WTC11 (cell line): Measurements from ENCODE around the gene GPC6. TPM values are rescaled to one million over a fixed set of nuclear protein-coding genes. Genes with fewer than 3 reads are reported as not detected.

Source experiments
- ATAC-seq: fragments of 200-7000 bp; cut with Tn5 transposase; 2 replicates; pipeline ENCODE4 v1.10.0; 2021; ENCODE audit warnings: mild to moderate bottlenecking, moderate library complexity
- CTCF ChIA-PET: fragments of 300-600 bp; sonication (Branson Sonifier 250); formaldehyde crosslinking; loops from one replicate; lab custom pipeline; 2021; ENCODE audit warnings: antibody characterized with exemption; lab: Charles Lee
- POLR2A ChIA-PET: fragments of 350-600 bp; sonication (Branson Sonifier 250); formaldehyde crosslinking; loops from one replicate; lab custom pipeline; 2021; ENCODE audit warnings: antibody characterized with exemption; lab: Charles Lee
- DNase-seq: peaks from one replicate; pipeline ENCODE4 v3.0.0; 2021; ENCODE audit warnings: low spot score
- H3K27ac Mint-ChIP-seq: 2 replicates; pipeline ENCODE4 v1.8.0; 2021; ENCODE audit warnings: mixed read lengths
- H3K27me3 Mint-ChIP-seq: 2 replicates; pipeline ENCODE4 v1.8.0; 2021; ENCODE audit warnings: low read depth, mild to moderate bottlenecking, moderate library complexity, mixed read lengths
- H3K36me3 Mint-ChIP-seq: 2 replicates; pipeline ENCODE4 v1.8.0; 2021; ENCODE audit warnings: mixed read lengths
- H3K4me1 Mint-ChIP-seq: 2 replicates; pipeline ENCODE4 v1.8.0; 2022; ENCODE audit warnings: mixed read lengths
- H3K4me3 Mint-ChIP-seq: 2 replicates; pipeline ENCODE4 v1.8.0; 2021; ENCODE audit warnings: mild to moderate bottlenecking, moderate library complexity, mixed read lengths
- H3K9me3 Mint-ChIP-seq: 2 replicates; pipeline ENCODE4 v1.8.0; 2021; ENCODE audit warnings: mixed read lengths
- ATF1 ChIP-seq: sonication (generic); formaldehyde crosslinking; IDR thresholded peaks from 2 replicates; pipeline ENCODE4 v1.8.1; 2023; ENCODE audit warnings: mild to moderate bottlenecking, moderate library complexity, missing genetic modification reagents
- ATF2 ChIP-seq: sonication (generic); formaldehyde crosslinking; IDR thresholded peaks from 2 replicates; pipeline ENCODE4 v1.8.1; 2022; ENCODE audit warnings: low read depth, missing genetic modification reagents, borderline replicate concordance
- E2F1 ChIP-seq: sonication (generic); formaldehyde crosslinking; IDR thresholded peaks from 2 replicates; pipeline ENCODE4 v1.8.0; 2022; ENCODE audit warnings: mild to moderate bottlenecking, missing genetic modification reagents
- ERG ChIP-seq: fragments of 250-450 bp; sonication (Bioruptor Pico); IDR thresholded peaks from 2 replicates; pipeline ENCODE4 v1.8.0; 2021; ENCODE audit warnings: mild to moderate bottlenecking
- ESRRA ChIP-seq: sonication (generic); formaldehyde crosslinking; IDR thresholded peaks from 2 replicates; pipeline ENCODE4 v1.8.1; 2022; ENCODE audit warnings: mild to moderate bottlenecking, missing genetic modification reagents, borderline replicate concordance
- ETV6 ChIP-seq: sonication (generic); formaldehyde crosslinking; IDR thresholded peaks from 2 replicates; pipeline ENCODE4 v1.8.1; 2022; ENCODE audit warnings: mild to moderate bottlenecking, missing genetic modification reagents
- GABPB1 ChIP-seq: sonication (generic); formaldehyde crosslinking; IDR thresholded peaks from 2 replicates; pipeline ENCODE4 v1.8.1; 2023; ENCODE audit warnings: mild to moderate bottlenecking, missing genetic modification reagents
- MXD4 ChIP-seq: fragments of 250-450 bp; sonication (Bioruptor Pico); IDR thresholded peaks from 2 replicates; pipeline ENCODE4 v1.8.0; 2021; ENCODE audit warnings: mild to moderate bottlenecking, moderate library complexity, borderline replicate concordance
- NR1H2 ChIP-seq: sonication (generic); formaldehyde crosslinking; IDR thresholded peaks from 2 replicates; pipeline ENCODE4 v1.9.0; 2021; ENCODE audit warnings: mild to moderate bottlenecking, moderate library complexity, missing genetic modification reagents
- SMAD4 ChIP-seq: sonication (generic); formaldehyde crosslinking; IDR thresholded peaks from 2 replicates; pipeline ENCODE4 v1.8.0; 2022; ENCODE audit warnings: mild to moderate bottlenecking, missing genetic modification reagents
- SOX15 ChIP-seq: fragments of 250-450 bp; sonication (Bioruptor Pico); IDR thresholded peaks from 2 replicates; pipeline ENCODE4 v1.9.0; 2021; ENCODE audit warnings: mild to moderate bottlenecking
- SP1 ChIP-seq: sonication (generic); formaldehyde crosslinking; conservative IDR thresholded peaks from 2 replicates; pipeline ENCODE4 v1.8.1; 2022; ENCODE audit warnings: missing genetic modification reagents
- ZNF219 ChIP-seq: sonication (generic); formaldehyde crosslinking; IDR thresholded peaks from 2 replicates; pipeline ENCODE4 v1.8.0; 2023; ENCODE audit warnings: missing genetic modification reagents, mild to moderate bottlenecking, borderline replicate concordance
- ZNF263 ChIP-seq: sonication (generic); formaldehyde crosslinking; IDR thresholded peaks from 2 replicates; pipeline ENCODE4 v1.8.1; 2022; ENCODE audit warnings: low read depth, mild to moderate bottlenecking, moderate library complexity, missing genetic modification reagents
- ZNF425 ChIP-seq: fragments of 250-450 bp; sonication (Bioruptor Pico); conservative IDR thresholded peaks from 2 replicates; pipeline ENCODE4 v1.9.0; 2021; ENCODE audit warnings: mild to moderate bottlenecking
- ZNF671 ChIP-seq: fragments of 250-450 bp; sonication (Bioruptor Pico); IDR thresholded peaks from 2 replicates; pipeline ENCODE4 v1.8.0; 2021; ENCODE audit warnings: mild to moderate bottlenecking
- total RNA-seq: library from RNA; stranded (reverse); gene quantifications from 3 replicates; pipeline ENCODE4 v1.2.3, GENCODE V29; 2021
- TF ChIP-seq, protein P1 (sequence below): fragments of 250-450 bp; sonication (Bioruptor Pico); IDR thresholded peaks from 2 replicates; pipeline ENCODE4 v1.9.0; 2021; ENCODE audit warnings: mild to moderate bottlenecking
- TF ChIP-seq, protein P2 (sequence below): sonication (generic); formaldehyde crosslinking; IDR thresholded peaks from 2 replicates; pipeline ENCODE4 v1.8.1; 2023; ENCODE audit warnings: mild to moderate bottlenecking, moderate library complexity, missing genetic modification reagents
- TF ChIP-seq, protein P3 (sequence below): fragments of 250-450 bp; sonication (Bioruptor Pico); IDR thresholded peaks from 2 replicates; pipeline ENCODE4 v2.1.2; 2022; ENCODE audit warnings: mild to moderate bottlenecking, moderate library complexity
- TF ChIP-seq, protein P4 (sequence below): sonication (generic); formaldehyde crosslinking; IDR thresholded peaks from 2 replicates; pipeline ENCODE4 v1.8.1; 2022; ENCODE audit warnings: low read depth, mild to moderate bottlenecking, moderate library complexity, missing genetic modification reagents, borderline replicate concordance

GPC6 gene
- total RNA-seq, 1 experiment from 2014 or later, result 19.5 TPM

GRCh38 chr13:93515267-93515666 lies 288.7 kb downstream of the GPC6 start (continued):
- TF ChIP-seq, protein P1, sequence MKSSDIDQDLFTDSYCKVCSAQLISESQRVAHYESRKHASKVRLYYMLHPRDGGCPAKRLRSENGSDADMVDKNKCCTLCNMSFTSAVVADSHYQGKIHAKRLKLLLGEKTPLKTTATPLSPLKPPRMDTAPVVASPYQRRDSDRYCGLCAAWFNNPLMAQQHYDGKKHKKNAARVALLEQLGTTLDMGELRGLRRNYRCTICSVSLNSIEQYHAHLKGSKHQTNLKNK (CRISPR knock-in tag), result no peak
- TF ChIP-seq ERG (CRISPR knock-in tag) (no peak), E2F1 (CRISPR knock-in tag) (no peak), ZNF425 (CRISPR knock-in tag) (no peak), ZNF263 (CRISPR knock-in tag) (no peak)

GRCh38 chr13:93517658-93518057 lies 291.1 kb downstream of the GPC6 start:
- no peaks in the 10 kb centered on the region for H3K36me3 Mint-ChIP-seq
- CTCF ChIA-PET, result no interaction called here

More at GRCh38 chr13:93517658-93518057, 291.1 kb downstream of the GPC6 start:
- Mint-ChIP-seq H3K4me1 (peaks cover 57% of the 10 kb centered on the region), H3K27me3 (no peaks in the 10 kb centered on the region), H3K27ac (no peak overlapping the region)
- DNase-seq, result no peak
- POLR2A ChIA-PET, result no interaction called here
- TF ChIP-seq, protein P2, sequence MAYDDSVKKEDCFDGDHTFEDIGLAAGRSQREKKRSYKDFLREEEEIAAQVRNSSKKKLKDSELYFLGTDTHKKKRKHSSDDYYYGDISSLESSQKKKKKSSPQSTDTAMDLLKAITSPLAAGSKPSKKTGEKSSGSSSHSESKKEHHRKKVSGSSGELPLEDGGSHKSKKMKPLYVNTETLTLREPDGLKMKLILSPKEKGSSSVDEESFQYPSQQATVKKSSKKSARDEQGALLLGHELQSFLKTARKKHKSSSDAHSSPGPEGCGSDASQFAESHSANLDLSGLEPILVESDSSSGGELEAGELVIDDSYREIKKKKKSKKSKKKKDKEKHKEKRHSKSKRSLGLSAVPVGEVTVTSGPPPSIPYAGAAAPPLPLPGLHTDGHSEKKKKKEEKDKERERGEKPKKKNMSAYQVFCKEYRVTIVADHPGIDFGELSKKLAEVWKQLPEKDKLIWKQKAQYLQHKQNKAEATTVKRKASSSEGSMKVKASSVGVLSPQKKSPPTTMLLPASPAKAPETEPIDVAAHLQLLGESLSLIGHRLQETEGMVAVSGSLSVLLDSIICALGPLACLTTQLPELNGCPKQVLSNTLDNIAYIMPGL (CRISPR knock-in tag), result no peak
- TF ChIP-seq ESRRA (CRISPR knock-in tag) (no peak), SP1 (CRISPR knock-in tag) (no peak), ZNF671 (no peak), GABPB1 (CRISPR knock-in tag) (no peak), ZNF219 (no peak), ATF1 (CRISPR knock-in tag) (no peak), ETV6 (CRISPR knock-in tag) (no peak), SOX15 (no peak), MXD4 (CRISPR knock-in tag) (no peak), ATF2 (CRISPR knock-in tag) (no peak), NR1H2 (no peak), SMAD4 (CRISPR knock-in tag) (no peak)
- TF ChIP-seq, protein P3, sequence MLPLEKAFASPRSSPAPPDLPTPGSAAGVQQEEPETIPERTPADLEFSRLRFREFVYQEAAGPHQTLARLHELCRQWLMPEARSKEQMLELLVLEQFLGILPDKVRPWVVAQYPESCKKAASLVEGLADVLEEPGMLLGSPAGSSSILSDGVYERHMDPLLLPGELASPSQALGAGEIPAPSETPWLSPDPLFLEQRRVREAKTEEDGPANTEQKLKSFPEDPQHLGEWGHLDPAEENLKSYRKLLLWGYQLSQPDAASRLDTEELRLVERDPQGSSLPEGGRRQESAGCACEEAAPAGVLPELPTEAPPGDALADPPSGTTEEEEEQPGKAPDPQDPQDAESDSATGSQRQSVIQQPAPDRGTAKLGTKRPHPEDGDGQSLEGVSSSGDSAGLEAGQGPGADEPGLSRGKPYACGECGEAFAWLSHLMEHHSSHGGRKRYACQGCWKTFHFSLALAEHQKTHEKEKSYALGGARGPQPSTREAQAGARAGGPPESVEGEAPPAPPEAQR (CRISPR knock-in tag), result no peak
- TF ChIP-seq, protein P4, sequence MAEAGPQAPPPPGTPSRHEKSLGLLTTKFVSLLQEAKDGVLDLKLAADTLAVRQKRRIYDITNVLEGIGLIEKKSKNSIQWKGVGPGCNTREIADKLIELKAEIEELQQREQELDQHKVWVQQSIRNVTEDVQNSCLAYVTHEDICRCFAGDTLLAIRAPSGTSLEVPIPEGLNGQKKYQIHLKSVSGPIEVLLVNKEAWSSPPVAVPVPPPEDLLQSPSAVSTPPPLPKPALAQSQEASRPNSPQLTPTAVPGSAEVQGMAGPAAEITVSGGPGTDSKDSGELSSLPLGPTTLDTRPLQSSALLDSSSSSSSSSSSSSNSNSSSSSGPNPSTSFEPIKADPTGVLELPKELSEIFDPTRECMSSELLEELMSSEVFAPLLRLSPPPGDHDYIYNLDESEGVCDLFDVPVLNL (CRISPR knock-in tag), result no peak
- TF ChIP-seq, all 79 proteins: peak for 0
- no peaks in the 10 kb centered on the region for H3K9me3 Mint-ChIP-seq
- H3K4me3 Mint-ChIP-seq, result no peak overlapping the region
- no peak for ATAC-seq
